B cell (primary cell): ENCODE measurements around the gene MEF2C. TPM values are rescaled to one million over a fixed set of nuclear protein-coding genes. Genes with fewer than 3 reads are reported as not detected.
A peak's percentile ranks its signal among the peaks of the same experiment; 100 is the strongest.

Experiments
- ATAC-seq: fragments of 200-7000 bp; cut with Tn5 transposase; one replicate; pipeline ENCODE4 v1.10.0; 2021; ENCODE audit warnings: low read depth, mild to moderate bottlenecking, moderate number of reproducible peaks, moderate library complexity
- CTCF ChIA-PET: fragments of 350-600 bp; sonication (Branson Sonifier 250); formaldehyde crosslinking; loops from one replicate; lab custom pipeline; 2021; ENCODE audit warnings: antibody characterized with exemption, inconsistent platforms; lab: Charles Lee
- POLR2A ChIA-PET: fragments of 350-600 bp; sonication (Branson Sonifier 250); formaldehyde crosslinking; loops from one replicate; lab custom pipeline; 2021; ENCODE audit warnings: antibody characterized with exemption; lab: Charles Lee
- DNase-seq: peaks from one replicate; pipeline ENCODE4 v3.0.0; 2013
- H2AFZ ChIP-seq: 2 replicates; pipeline ENCODE4 v1.6.1; 2012; ENCODE audit warnings: mild to moderate bottlenecking, low read depth, low read length; ENCODE audit not compliant: insufficient read depth, poor library complexity, severe bottlenecking
- H3K27ac ChIP-seq, 2 donors: 1 replicate in 1 of 2; 2 replicates in 1 of 2; pipeline ENCODE4 v1.5.1; 2012 to 2013; ENCODE audit warnings: low read length in 2 of 2, mild to moderate bottlenecking in 2 of 2, moderate library complexity in 1 of 2
- H3K27me3 ChIP-seq, 4 experiments: fragments of 200-600 bp in 1 of 4; sonication (generic) in 1 of 4; replicated peaks in 1 of 4; 1 replicate in 2 of 4; 2 replicates in 2 of 4; pipeline versions ENCODE4 v1.6.1 to v1.7.0; 2013 to 2016; ENCODE audit warnings: low read length in 3 of 4, mild to moderate bottlenecking in 2 of 4, mixed read lengths in 1 of 4, moderate library complexity in 1 of 4; ENCODE audit not compliant: insufficient read depth in 4 of 4, control insufficient read depth in 3 of 4; ENCODE audit errors: control extremely low read depth in 1 of 4
- H3K36me3 ChIP-seq, 2 experiments: replicated peaks in 1 of 2; 1 replicate in 1 of 2; 2 replicates in 1 of 2; pipeline versions ENCODE4 v1.6.1 to v1.7.1; 2013; ENCODE audit warnings: low read length in 1 of 2; ENCODE audit not compliant: insufficient read depth in 2 of 2, control insufficient read depth in 1 of 2; ENCODE audit errors: control extremely low read depth in 1 of 2, extremely low read depth in 1 of 2
- H3K4me1 ChIP-seq, 2 donors: fragments of 200-600 bp in 1 of 2; sonication (generic) in 1 of 2; 1 replicate in 1 of 2; 2 replicates in 1 of 2; pipeline versions ENCODE4 v1.5.1 to v1.6.1; 2013 to 2017; ENCODE audit warnings: low read length in 2 of 2; ENCODE audit not compliant: control insufficient read depth in 2 of 2, insufficient read depth in 2 of 2
- H3K4me2 ChIP-seq: replicated peaks from 2 replicates; pipeline ENCODE3; 2012; ENCODE audit warnings: mild to moderate bottlenecking, low read depth, low read length; ENCODE audit not compliant: poor library complexity, severe bottlenecking
- H3K4me3 ChIP-seq, 5 experiments: fragments of 200-600 bp in 1 of 5; sonication (generic) in 1 of 5; 1 replicate in 3 of 5; 2 replicates in 2 of 5; pipeline versions ENCODE4 v1.5.1 to v1.7.0; 2011 to 2016; ENCODE audit warnings: low read length in 4 of 5, mild to moderate bottlenecking in 4 of 5, low read depth in 2 of 5, control low read depth in 1 of 5, moderate library complexity in 1 of 5; ENCODE audit not compliant: insufficient read depth in 1 of 5; ENCODE audit errors: control extremely low read depth in 1 of 5, extremely low read depth in 1 of 5
- H3K79me2 ChIP-seq: fragments of 200-600 bp; sonication (generic); one replicate; pipeline ENCODE4 v1.6.0; 2016; ENCODE audit warnings: low read length; ENCODE audit not compliant: control insufficient read depth, insufficient read depth
- H3K9ac ChIP-seq: fragments of 200-600 bp; sonication (generic); 2 replicates; pipeline ENCODE4 v1.6.1; 2017; ENCODE audit warnings: mild to moderate bottlenecking, low read length, moderate library complexity
- H3K9me3 ChIP-seq, 3 donors: one replicate each; pipeline versions ENCODE4 v1.6.1 to v1.7.1; 2013; ENCODE audit warnings: low read length in 2 of 3; ENCODE audit not compliant: control insufficient read depth in 2 of 3, insufficient read depth in 1 of 3; ENCODE audit errors: control extremely low read depth in 1 of 3
- H4K20me1 ChIP-seq: 2 replicates; pipeline ENCODE4 v1.6.0; 2012; ENCODE audit warnings: mild to moderate bottlenecking, low read length; ENCODE audit not compliant: insufficient read depth, control insufficient read depth, poor library complexity, severe bottlenecking
- H3K27ac Mint-ChIP-seq: one replicate; pipeline ENCODE4 v1.8.0; 2021; ENCODE audit warnings: mixed read lengths
- H3K27me3 Mint-ChIP-seq: one replicate; pipeline ENCODE4 v1.8.0; 2021; ENCODE audit warnings: mixed read lengths
- H3K4me1 Mint-ChIP-seq: one replicate; pipeline ENCODE4 v1.8.0; 2021; ENCODE audit warnings: mixed read lengths
- H3K4me3 Mint-ChIP-seq: one replicate; pipeline ENCODE4 v1.8.0; 2021; ENCODE audit warnings: mixed read lengths
- H3K9me3 Mint-ChIP-seq: one replicate; pipeline ENCODE4 v1.8.0; 2022; ENCODE audit warnings: mixed read lengths; ENCODE audit not compliant: insufficient read depth
- CTCF ChIP-seq: fragments of 200-600 bp; IDR thresholded peaks from one replicate; pipeline ENCODE4 v1.8.0; 2022; ENCODE audit warnings: antibody characterized with exemption, mild to moderate bottlenecking
- EZH2 ChIP-seq: IDR thresholded peaks from 2 replicates; pipeline ENCODE4 v1.6.1; 2012; ENCODE audit warnings: borderline replicate concordance, low read depth, mild to moderate bottlenecking, moderate library complexity, low read length; ENCODE audit not compliant: insufficient read depth, poor library complexity, severe bottlenecking
- WGBS: methylation state at CpG from one replicate; pipeline ENCODE4 v1.1.5; 2013; ENCODE audit warnings: missing lambda C conversion rate; ENCODE audit not compliant: insufficient coverage; 5-methylcytosine and 5-hydroxymethylcytosine counted together
- intact Hi-C: fragments of 100-400 bp; cut with micrococcal nuclease; formaldehyde crosslinking; loops from one replicate; pipeline ENCODE4 v1.10.0; 2022
- polyA plus RNA-seq: library from polyadenylated mRNA; depleted of rRNA; stranded (reverse); fragments of >200 nt; gene quantifications from 2 replicates; pipeline ENCODE4 v1.2.3, GENCODE V29; 2012
- total RNA-seq, 2 donors: library from RNA; stranded (reverse); fragments of 120-200 nt in 1 of 2; gene quantifications; 1 replicate in 1 of 2; 2 replicates in 1 of 2; pipeline versions ENCODE4 v1.2.3 to v1.2.4, GENCODE V29; 2013 to 2022

The MEF2C gene
- total and polyA plus RNA-seq, 2 donors (not counting 1 experiment from before 2014, with no cell fraction given) = 97.4 to 354 TPM

DNA sequence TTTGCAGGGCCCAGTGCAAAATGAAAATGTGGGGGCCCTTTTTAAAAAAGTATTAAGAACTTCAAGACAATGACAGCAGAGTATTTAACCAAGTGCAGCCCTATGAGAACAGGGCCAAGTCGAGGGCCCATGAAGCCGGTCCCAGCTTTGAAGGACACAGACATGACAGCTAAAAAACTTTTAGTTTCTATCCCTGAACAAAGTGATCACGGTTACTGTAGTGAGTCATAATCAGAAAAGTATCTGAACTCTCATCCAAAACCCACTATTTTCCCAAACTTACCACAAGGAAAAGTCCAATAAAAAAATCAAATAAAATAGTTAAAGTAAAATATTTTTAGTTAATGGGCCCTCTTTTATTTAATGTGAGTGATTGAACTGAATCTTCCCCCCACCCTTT is 126.0 kb downstream of the MEF2C start:
- Histone ChIP-seq H3K36me3 (peaks cover 8 to 88% of the 10 kb centered on the region in 2 experiments), H2AFZ (no peak overlapping the region), H3K9me3 (no peaks in the 10 kb centered on the region), H3K4me1 (no peaks in the 10 kb centered on the region), H3K27ac (peak overlapping the region in 1 of 2 donors; percentile 56), H3K79me2 (peaks cover 34% of the 10 kb centered on the region), H3K27me3 (no peaks in the 10 kb centered on the region), H3K4me2 (no peak overlapping the region), H3K9ac (no peak overlapping the region), H3K4me3 (no peak overlapping the region), H4K20me1 (peaks cover 10% of the 10 kb centered on the region)
- ChIA-PET CTCF (interaction anchor here (1.1 to 3.6 kb wide), 3 partner anchors 25 to 1508 kb away, joined by 3 to 15 read pairs (median 3); no protein-coding TSS in a partner anchor), POLR2A (no interaction called here)
- no peak for ATAC-seq
- Mint-ChIP-seq H3K9me3 (no peaks in the 10 kb centered on the region), H3K4me3 (no peak overlapping the region), H3K27me3 (no peaks in the 10 kb centered on the region), H3K27ac (peak overlapping the region; percentile 78), H3K4me1 (peaks cover 32% of the 10 kb centered on the region)
- TF ChIP-seq CTCF (no peak), EZH2 (no peak)
- 93% methylated on average over 2 of the region's 3 CpGs for WGBS
- DNase-seq = no peak
- intact Hi-C loops = no loop called here

GRCh38 chr5:88748666-88749065 is 134.3 kb downstream of the MEF2C start:
- Histone ChIP-seq H3K4me1 (peaks cover 0 to 3% of the 10 kb centered on the region in 2 donors), H3K4me2 (no peak overlapping the region), H3K79me2 (peaks cover 26% of the 10 kb centered on the region), H3K9me3 (no peaks in the 10 kb centered on the region), H3K9ac (no peak overlapping the region), H4K20me1 (no peaks in the 10 kb centered on the region), H3K4me3 (no peak overlapping the region), H3K27ac (peak overlapping the region; percentile 21 to 57), H3K27me3 (no peaks in the 10 kb centered on the region), H2AFZ (no peak overlapping the region), H3K36me3 (peaks cover 7 to 78% of the 10 kb centered on the region in 2 experiments)
- intact Hi-C loops = no loop called here
- H3K4me3 Mint-ChIP-seq = no peak overlapping the region
- no peak for ATAC-seq
- ChIA-PET POLR2A (interaction anchor here (1.1 kb wide), 1 partner anchor 13 kb away, joined by 4 read pairs; no protein-coding TSS in a partner anchor), CTCF (interaction anchor here (1.2 to 3.7 kb wide), 5 partner anchors 16 to 77 kb away, joined by 3 to 18 read pairs (median 4); no protein-coding TSS in a partner anchor)
- H3K27me3 Mint-ChIP-seq = no peaks in the 10 kb centered on the region
- H3K4me1 Mint-ChIP-seq = peaks cover 36% of the 10 kb centered on the region
- no peaks in the 10 kb centered on the region for H3K9me3 Mint-ChIP-seq
- no peak for DNase-seq
- TF ChIP-seq EZH2 (no peak), CTCF (no peak)
- peak overlapping the region; percentile 81 for H3K27ac Mint-ChIP-seq
